NCI-H345 treated with DMSO at 0.1 percent for 48 hours (cell line): ENCODE measurements around the gene FUBP1.
"Not testable (repeated sequence)": the region's sequence is repeated elsewhere in the genome, so short reads cannot be mapped to it uniquely, and the experiment has no call there.

ENCODE experiments used
- DNase-seq: peaks from one replicate; lab custom pipeline; 2025; ENCODE audit not compliant: unreplicated experiment; lab: John Stamatoyannopoulos, UW

The FUBP1 gene

DNA sequence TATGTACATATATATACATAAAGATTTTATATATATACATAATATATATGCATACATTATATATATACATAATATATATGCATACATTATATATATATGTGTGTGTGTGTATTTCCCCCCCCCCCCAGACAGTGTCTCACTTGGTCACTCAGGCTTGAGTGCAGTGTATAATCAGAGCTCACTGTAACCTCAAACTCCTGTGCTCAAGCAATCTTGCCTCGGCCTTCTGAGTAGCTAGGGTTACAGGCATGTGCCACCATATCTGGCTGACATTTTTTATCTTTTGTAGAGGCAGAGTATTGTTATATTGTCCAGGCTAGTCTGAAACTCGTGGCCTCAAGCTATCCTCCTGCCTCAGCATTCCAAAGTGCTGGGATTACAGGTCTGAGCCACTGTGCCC is 9.0 kb upstream of the FUBP1 start:
- no peak for DNase-seq

- DNase-seq, result no peak
Measured at GRCh38 chr1:77986810-77987209, 7.9 kb upstream of the FUBP1 start.

GRCh38 chr1:77984629-77985028 is 5.8 kb upstream of the FUBP1 start:
- DNase-seq, result no peak

DNA sequence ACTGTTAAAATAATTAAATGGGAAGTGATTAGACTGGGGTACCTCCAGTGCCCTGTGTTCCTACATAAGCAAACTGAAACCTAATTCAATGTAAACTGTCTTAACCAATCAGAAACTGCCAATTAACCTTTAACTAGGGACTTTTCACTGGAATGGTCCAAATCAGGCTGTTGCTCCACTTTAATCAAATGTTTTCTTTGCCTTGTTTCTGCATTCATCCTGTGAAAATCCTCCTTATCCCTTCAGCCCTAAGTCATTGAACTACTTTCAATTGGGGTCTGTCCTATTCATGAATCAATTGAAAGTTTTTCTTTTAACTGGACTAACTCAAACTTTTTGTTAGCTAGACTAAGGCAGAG is 5.1 kb upstream of the FUBP1 start:
- DNase-seq, result no peak

- not testable (repeated sequence) for DNase-seq
Measured at GRCh38 chr1:77983352-77983996, 4.6 kb upstream of the FUBP1 start.

- DNase-seq, result peak; percentile 67
Measured at GRCh38 chr1:77978293-77978968, 441 bp downstream of the FUBP1 start.

DNA sequence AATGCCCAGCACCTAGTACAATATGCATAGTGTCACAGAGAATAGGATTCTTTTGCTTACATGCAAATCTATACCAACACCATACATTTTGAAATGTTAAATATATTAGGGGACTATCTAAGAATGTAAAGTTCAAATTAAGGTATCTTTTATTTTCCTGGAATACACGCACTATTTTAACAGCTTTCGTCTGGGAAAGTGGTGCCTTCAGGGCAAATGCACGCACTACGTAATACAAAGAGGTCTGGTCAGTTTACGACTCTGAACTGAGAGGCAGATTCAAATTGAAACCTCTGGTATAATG is 931 bp downstream of the FUBP1 start:
- DNase-seq, result no peak

DNA sequence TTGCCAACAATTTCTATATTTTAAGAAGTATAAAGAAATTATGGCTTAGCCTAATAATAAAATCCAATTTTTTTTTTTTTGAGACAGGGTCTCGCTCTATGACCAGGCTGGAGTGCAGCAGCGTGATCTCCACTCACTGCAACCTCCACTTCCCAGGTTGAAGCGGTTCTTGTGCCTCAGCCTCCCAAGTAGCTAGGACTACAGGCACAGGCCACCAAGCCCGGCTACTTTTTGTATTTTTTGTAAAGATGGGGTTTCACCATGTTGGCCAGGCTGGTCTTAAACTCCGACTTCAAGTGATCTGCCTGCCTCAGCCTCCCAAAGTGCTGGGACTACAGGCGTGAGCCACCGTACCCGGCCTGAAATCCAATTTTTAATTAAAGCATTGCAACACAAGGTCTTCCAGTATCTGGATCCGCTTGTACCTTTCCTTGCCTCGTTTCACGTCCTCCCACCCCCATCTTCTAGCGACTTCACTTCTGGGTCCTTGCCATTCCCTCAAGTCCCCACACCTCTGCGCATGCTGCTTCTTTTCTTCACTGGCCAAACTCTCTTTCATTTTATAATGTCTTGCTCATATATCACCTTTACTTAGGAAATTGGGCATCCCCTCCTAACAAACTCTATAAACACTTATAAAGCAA is 2.3 kb downstream of the FUBP1 start:
- no peak for DNase-seq

DNA sequence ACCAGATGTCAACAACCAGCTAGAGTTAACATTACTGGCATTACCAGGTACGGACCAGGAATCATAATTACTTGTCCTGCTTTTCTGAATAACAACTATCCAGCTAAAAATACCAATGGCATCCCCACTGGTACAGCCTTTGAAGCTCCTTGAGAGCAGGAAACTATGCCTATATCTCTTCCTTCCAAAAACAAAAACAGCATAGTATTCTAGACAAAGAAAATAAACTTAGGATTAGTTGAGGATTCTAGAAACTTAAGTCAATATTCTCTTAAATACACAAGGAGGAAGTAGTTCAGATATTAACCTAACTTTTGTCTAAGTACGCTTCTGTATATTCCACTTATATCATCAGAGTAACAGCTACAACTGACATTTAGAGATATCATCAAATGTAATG is 3.0 kb downstream of the FUBP1 start:
- no peak for DNase-seq

DNA sequence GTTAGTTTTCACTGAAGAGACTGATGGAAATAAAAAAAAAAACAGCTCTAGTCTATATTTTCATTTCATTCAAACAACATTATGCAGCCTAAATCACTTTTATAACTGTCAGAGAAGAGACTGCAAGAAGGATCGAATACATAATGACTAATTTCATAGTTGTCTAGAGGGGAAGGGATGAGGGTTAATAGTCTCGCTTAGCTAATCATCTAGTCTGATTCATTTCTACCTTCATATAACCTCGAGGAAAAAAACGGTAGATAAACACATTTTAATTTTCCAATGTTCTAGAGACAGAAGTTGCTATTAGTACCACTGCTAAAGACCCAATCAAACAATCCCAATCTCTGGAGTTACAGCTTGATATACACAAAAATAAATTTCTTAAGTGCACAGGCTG is 3.5 kb downstream of the FUBP1 start:
- DNase-seq, result no peak

DNA sequence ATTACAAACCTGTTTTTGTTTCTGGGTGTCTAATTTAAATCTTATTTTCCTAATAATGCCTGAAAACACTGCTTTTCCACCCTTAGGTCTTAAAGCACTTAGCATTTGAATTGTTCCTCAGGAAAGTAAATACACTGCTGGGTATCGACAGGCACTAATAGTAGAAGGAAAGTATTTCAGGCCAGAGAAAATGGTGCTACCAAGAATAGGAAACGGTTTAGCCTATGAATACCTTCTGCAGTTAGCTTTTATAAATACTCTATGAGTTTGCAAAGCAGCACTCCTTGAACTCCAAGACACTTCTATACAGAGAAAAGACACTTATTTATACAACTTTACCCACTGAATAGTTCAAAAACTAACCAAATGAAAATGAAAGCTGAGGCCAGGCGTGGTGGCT is 6.8 kb downstream of the FUBP1 start:
- DNase-seq, result no peak

- DNase-seq, result no peak
Measured at GRCh38 chr1:77970192-77970591, 8.7 kb downstream of the FUBP1 start.

DNA sequence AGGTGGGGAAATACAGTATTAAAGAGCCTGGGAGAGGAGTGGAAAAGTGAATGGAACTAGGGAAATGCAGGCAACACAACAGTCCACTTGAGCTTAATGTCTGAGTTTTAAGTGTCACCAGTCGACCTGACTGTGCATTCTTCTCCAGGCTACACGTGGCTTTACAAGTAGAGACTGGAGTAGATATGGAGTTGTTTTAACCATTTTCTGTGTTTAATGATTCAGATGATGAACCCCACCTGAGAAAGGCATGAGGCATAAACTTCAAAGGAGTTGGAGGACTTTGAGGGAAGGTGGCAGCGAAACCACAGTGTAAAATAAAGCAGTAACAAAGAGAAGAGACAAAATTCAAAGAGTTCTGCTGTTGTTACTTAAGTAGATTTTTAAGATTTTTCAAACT is 12.6 kb downstream of the FUBP1 start:
- no peak for DNase-seq

DNA sequence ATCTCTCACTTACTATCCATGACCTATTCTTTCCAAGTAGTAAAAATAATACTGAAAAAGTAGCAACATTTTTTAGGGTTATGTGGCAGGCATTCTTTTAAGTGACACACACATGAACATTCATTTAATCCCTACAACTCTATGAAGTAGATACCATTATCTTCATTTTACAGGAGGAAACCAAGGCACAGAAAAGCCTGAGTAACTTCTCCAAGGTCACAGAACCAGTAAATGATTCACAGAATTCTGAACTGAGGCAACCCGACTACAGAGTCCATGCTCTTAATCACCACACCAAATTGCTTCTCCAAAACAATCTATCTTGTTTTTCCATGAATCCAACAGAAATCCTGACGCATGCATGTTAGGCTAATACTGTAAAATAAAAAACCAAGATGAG is 17.5 kb downstream of the FUBP1 start:
- DNase-seq, result no peak

- DNase-seq, result no peak
Measured at GRCh38 chr1:77958850-77959249, 20.0 kb downstream of the FUBP1 start.

- no peak for DNase-seq
Measured at GRCh38 chr1:77958391-77958790, 20.5 kb downstream of the FUBP1 start.

GRCh38 chr1:77956464-77956863 is 22.4 kb downstream of the FUBP1 start:
- no peak for DNase-seq

GRCh38 chr1:77955709-77956108 is 23.2 kb downstream of the FUBP1 start:
- no peak for DNase-seq

- DNase-seq, result no peak
Measured at GRCh38 chr1:77954521-77954920, 24.4 kb downstream of the FUBP1 start.

- DNase-seq, result no peak
Measured at GRCh38 chr1:77953907-77954306, 25.0 kb downstream of the FUBP1 start.

DNA sequence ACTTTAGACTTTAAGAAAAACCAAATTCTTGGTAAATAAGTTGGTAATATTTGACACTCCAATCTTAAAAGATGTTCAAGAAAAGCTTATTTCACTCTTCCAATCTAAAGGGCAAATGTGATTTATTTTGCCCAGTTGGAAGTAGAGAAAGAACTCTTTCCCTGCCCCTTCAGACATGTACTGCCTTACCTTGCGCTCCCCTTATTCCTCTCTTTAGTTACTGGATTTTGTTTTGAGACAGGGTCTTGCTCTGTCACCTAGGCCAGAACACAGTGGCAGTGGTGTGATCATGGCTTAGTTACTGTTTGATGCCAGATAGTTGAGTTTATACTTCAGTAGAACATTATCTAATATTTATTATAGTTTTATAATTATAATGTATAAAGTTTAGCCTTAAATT is 27.5 kb downstream of the FUBP1 start:
- no peak for DNase-seq

DNA sequence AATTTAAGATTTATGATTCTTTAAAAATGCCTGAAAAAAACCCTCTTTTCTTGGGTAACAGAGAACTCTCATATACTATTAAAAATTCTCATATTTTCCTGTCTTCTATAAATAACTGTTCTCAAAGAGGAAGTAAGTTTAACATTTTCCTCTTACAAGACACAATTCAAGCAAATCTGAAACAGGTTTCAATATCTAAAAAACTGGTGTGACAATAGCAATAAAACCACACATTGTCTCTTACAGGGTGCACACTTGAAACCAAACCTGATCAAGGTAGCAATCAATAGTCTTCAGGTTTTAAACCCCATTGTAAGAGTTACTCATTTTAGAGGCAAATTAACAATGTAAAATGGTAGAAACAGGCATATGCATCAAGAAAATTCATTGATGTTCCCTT is 28.0 kb downstream of the FUBP1 start:
- DNase-seq, result no peak
